IPS-18c (cell line): ENCODE measurements around the gene LINGO4.
A peak's percentile ranks its signal among the peaks of the same experiment; 100 is the strongest.

Source experiments
- H3K4me3 ChIP-seq: 2 replicates; pipeline ENCODE4 v1.7.0; 2013; ENCODE audit warnings: low read depth, mild to moderate bottlenecking, low read length, moderate library complexity; ENCODE audit not compliant: insufficient read depth
- H3K9me3 ChIP-seq: one replicate; pipeline ENCODE4 v1.6.1; 2013; ENCODE audit warnings: mild to moderate bottlenecking, low read length, moderate library complexity; ENCODE audit not compliant: control insufficient read depth, insufficient read depth

The LINGO4 gene, protein sequence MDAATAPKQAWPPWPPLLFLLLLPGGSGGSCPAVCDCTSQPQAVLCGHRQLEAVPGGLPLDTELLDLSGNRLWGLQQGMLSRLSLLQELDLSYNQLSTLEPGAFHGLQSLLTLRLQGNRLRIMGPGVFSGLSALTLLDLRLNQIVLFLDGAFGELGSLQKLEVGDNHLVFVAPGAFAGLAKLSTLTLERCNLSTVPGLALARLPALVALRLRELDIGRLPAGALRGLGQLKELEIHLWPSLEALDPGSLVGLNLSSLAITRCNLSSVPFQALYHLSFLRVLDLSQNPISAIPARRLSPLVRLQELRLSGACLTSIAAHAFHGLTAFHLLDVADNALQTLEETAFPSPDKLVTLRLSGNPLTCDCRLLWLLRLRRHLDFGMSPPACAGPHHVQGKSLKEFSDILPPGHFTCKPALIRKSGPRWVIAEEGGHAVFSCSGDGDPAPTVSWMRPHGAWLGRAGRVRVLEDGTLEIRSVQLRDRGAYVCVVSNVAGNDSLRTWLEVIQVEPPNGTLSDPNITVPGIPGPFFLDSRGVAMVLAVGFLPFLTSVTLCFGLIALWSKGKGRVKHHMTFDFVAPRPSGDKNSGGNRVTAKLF

DNA sequence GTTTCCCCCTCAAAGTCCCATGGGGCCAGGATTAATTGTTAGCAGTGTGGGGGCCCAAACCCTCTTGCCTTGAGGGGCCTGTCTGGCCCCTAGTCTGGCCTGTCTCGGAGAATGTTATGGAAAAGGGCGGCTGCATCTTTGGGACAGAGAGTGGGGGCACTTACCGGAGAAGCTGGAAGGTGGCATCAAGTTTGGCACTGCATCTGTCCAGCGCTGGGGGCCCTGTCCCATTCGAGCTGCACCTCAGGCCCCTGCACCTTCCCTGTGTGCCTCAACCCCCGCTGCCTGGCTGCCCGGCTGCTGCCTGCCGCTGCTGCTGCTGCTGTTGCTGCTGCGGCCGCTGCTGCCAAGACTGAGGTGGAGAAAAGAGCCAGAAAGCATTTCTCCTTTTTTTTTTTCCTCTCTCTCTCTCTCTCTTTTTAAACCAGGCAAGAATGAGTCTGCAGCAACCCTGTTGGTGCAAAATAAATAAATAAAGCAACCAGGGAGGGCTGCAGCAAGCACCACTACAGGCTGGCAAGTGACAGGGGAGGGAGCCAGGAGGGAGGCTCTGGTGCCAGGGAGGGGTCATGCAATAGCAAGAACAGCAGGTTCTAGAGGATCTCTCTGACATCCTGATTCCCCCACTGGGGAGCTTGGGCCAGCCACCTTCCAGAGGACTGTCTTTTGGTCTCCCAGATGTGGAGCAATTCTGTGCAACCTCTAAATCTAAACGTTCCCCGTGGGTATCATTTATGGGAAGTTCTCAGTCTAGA is at the start of gene LINGO4:
TSS of gene LINGO4 (minus strand) at position 354 of the 755 bp plus-strand sequence. CDS start 2,715 bp downstream, outside the sequence.
- H3K9me3 ChIP-seq: peaks cover 5% of the 10 kb centered on the region
- no peak within 1 kb of the TSS for H3K4me3 ChIP-seq

DNA sequence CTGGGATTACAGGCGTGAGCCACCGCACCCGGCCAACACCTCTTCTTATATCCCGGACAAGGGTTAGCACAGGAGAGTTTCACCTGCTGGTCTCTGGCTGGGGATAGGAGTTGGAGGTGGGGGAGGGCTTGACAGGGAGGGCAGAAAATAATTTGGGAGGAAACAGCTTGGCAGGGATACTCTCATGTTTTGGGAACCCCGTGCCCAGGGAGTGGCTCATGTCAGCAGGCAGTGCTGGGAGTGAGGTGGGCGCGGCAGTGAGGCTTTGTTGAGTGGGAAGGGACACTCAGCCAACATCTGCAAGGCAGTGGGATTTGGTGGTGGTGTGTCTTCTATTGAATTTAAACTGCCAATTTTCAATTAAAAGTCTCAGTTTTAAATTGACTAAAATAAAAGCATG is 49.4 kb upstream of the LINGO4 start:
- H3K9me3 ChIP-seq: no peaks in the 10 kb centered on the region
- no peak overlapping the region for H3K4me3 ChIP-seq

DNA sequence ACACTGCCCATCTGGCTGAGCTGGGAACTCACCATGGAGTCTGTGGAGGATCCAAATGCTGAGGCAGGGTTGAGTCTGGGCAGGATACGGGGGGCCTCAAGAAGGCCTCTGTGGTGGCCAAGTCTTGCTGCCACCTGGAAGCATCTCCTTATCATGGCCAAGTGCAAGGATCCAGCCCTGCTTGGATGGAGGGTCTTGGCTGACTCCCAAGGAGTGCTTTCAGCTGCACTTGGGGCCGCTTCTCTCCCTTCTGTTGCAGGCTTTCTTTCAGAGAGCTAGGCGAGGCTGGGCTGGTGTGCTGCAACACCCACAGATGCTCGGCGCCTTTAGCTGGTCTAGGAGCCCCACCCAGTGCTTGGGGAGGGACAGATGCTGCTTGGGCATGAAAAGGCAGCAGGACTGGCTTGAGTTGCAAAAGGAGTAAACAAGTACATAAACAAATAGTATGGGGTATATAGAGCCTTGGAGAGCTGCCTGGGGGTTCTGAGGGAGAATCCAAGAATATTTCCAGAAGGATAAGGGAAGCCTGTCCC is 48.3 kb upstream of the LINGO4 start, which contains the start of gene THEM5:
TSS of gene THEM5 (minus strand) at position 302 of the 533 bp plus-strand sequence. CDS start at position 155, 147 bp downstream.
- Histone ChIP-seq H3K4me3 (no peak within 1 kb of the TSS), H3K9me3 (no peaks in the 10 kb centered on the region)

GRCh38 chr1:151852733-151853132 is 47.5 kb upstream of the LINGO4 start:
- no peaks in the 10 kb centered on the region for H3K9me3 ChIP-seq
- no peak overlapping the region for H3K4me3 ChIP-seq

DNA sequence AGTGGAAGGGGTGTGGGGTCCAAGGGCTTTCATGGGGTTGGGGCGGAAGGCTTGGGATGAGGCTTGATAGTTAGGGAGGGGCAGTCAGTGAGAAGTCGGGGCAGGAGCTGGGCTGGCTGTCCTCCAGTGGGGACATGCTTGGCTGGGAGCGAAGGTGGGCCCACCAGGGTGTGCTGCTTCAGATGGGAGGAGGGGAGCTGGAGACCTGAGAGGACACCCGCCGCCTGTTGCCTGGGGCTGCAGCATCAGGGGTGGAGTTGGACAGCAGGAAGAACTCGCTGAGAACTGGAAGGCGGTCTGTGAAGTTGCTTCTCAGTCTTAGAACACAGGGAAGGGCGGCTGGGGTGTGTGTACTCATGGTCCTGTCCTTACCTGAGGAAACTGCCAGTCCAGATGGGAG is 46.7 kb upstream of the LINGO4 start:
- no peak overlapping the region for H3K4me3 ChIP-seq
- H3K9me3 ChIP-seq: no peaks in the 10 kb centered on the region

DNA sequence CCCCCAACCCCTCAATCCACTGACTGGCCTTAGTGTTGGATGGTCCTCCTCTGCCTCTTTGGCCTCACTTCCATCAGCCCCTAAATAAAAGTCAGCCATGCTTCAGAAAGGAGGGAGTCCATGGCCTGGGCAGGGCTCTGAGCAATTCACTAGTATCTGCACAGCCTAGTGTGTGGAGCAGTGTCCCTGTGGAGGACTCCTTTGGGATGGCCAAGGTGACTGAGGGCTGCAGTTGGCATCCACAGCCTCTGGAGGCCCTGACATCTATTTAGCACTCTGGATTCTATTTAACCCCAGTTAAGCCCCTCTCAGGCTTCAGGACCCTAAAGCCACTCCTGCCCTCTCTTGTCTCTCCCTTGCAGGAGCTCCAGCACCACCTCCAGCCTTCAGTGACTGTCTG is 44.7 kb upstream of the LINGO4 start:
- Histone ChIP-seq H3K9me3 (no peaks in the 10 kb centered on the region), H3K4me3 (no peak overlapping the region)

- H3K9me3 ChIP-seq: no peaks in the 10 kb centered on the region
- H3K4me3 ChIP-seq: no peak overlapping the region
Measured at GRCh38 chr1:151849126-151849525, 43.9 kb upstream of the LINGO4 start.

GRCh38 chr1:151847867-151848596 is 42.8 kb upstream of the LINGO4 start:
- Histone ChIP-seq H3K9me3 (no peaks in the 10 kb centered on the region), H3K4me3 (no peak overlapping the region)

DNA sequence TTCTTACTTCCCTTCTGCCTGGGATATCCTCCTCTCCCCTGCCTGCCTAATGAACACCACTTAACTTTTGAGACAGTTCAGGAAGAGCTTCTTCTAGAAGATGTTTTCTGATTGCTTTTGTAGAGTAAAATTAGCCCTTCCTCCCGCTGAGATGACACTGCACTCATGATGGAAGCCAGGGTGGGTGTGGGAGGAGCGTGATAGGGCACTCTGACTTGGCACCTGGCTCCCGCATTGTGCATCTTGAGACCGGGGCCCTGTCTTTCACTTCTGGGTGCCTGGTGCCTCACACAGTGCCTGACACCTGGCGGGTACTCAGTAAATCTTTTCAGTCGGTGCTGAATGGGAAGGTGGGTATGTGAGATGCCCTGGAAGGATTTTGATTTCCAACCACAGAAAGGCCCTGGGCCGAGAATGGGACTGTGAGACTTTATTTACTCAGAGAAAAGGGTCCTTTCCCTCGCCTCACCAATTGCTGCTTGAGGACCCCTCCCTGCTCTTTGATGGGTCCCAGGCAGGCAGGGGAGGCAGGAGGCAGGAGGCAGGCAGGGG is 41.5 kb upstream of the LINGO4 start:
- Histone ChIP-seq H3K4me3 (0 out of 2 replicates have a peak overlapping the region, but pooled peaks have one; percentile 1), H3K9me3 (no peaks in the 10 kb centered on the region)

- H3K9me3 ChIP-seq: no peaks in the 10 kb centered on the region
- no peak overlapping the region for H3K4me3 ChIP-seq
Measured at GRCh38 chr1:151846062-151846568, 40.9 kb upstream of the LINGO4 start.

DNA sequence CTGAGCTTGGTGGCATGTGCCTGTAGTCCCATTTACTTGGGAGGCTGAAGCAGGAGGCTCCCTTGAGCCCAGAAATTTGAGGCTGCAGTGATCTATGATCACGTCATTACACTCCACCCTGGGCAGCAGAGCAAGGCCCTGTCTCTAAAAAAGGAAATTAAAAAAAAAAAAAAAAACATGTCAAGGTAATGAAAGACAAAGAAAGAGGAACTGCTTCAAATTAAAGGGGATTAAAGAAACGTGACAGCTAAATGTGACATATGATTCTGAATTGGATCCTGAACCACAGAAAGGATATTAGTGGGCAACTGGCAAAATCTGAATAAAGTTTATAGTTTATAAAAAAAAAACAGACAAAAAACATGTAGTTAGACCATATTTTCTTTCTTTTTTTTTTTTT is 38.2 kb upstream of the LINGO4 start:
- H3K4me3 ChIP-seq: no peak overlapping the region
- H3K9me3 ChIP-seq: no peaks in the 10 kb centered on the region

- Histone ChIP-seq H3K9me3 (no peaks in the 10 kb centered on the region), H3K4me3 (no peak overlapping the region)
Measured at GRCh38 chr1:151841141-151841540, 35.9 kb upstream of the LINGO4 start.

DNA sequence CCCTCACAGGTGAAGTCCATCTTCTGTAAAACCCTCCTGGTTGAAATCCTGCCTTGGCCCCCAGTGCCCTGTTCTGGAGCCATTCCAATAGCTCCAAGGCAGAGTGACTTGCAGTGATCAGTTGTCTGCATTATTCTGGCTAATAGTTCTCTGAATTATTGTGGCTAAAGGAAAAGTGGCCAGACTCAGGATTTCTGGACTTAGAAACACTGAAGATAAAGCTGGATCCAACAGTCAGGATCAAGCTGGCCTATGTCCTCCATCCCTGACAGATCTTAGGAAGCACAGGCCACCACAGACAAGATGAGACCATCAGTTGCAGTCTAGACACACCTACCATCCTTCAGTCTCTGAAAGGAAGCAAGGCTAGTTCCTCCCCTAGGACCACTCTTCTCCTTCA is 35.2 kb upstream of the LINGO4 start:
- Histone ChIP-seq H3K9me3 (no peaks in the 10 kb centered on the region), H3K4me3 (peak overlapping the region; percentile 63; the same call in 1 of the 2 replicates)

DNA sequence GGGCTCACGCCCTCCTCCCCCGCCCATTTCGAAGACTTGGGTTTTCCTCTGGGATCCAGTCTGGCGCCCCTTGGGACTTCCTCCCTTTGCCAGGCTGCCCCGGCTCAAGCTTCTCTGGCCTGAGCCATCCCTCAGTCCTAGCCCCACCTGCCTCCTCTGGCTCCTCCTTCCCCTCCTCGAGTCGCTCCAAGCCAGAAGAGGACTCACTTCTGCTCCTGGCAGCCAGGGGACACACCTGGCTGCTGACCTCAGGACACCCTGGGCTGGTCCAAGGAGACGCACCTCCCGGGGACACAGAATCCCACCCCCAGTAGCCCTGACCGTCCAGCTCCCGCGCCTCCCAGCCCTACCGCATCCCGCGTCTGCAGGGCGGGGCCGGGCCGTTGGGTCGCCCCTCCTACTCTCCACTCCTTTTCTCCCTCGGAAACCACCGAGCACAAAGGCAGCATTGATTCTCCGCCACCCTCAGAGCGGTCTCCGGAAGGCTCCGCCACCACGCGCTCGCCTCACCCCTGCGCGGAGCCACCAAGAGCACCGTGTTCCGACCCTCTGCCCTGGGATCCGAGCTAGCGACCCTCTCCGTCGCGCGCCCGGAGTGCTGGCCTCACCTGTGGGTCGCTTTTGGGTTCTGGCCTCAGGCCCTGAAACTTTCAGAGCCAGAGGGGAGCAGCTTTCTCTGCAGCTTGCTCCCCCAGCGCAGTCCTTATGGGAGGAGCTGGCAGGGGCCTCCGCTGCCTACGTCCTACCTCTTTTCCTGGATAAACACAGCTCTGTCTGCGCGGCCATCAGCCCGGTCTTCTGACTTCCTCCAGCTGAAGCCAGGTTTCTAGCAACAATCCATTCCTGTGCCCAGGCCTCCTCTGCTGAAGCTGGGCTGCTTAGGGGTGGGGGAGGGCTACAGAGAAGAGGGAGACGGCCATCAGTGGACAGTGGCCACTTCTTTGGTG is 34.5 kb upstream of the LINGO4 start, which contains the start of gene C2CD4D:
TSS of gene C2CD4D (minus strand) at position 364 of the 947 bp plus-strand sequence. CDS start 831 bp downstream, outside the sequence.
- no peaks in the 10 kb centered on the region for H3K9me3 ChIP-seq
- peak within 1 kb of the TSS; percentile 63 for H3K4me3 ChIP-seq

- Histone ChIP-seq H3K9me3 (no peaks in the 10 kb centered on the region), H3K4me3 (peak overlapping the region; percentile 63)
Measured at GRCh38 chr1:151839082-151839412, 33.8 kb upstream of the LINGO4 start.
